CD8-positive, alpha-beta memory T cell (primary cell): ENCODE data around the gene PRR18. TPM values are rescaled to one million over a fixed set of nuclear protein-coding genes. Genes with fewer than 3 reads are reported as not detected.

Experiments used
- CTCF ChIA-PET: fragments of 350-600 bp; sonication (Branson Sonifier 250); formaldehyde crosslinking; loops from one replicate; lab custom pipeline; 2021; ENCODE audit warnings: antibody characterized with exemption; lab: Charles Lee
- POLR2A ChIA-PET: fragments of 350-600 bp; sonication (Branson Sonifier 250); formaldehyde crosslinking; loops from one replicate; lab custom pipeline; 2021; ENCODE audit warnings: antibody characterized with exemption; lab: Charles Lee
- DNase-seq, 5 donors: peaks; one replicate each; pipeline versions ENCODE4 v3.0.0 to v3.0.0-alpha.2; 2020 to 2022; ENCODE audit warnings: mixed read lengths in 1 of 5
- H3K27ac ChIP-seq: one replicate; pipeline ENCODE4 v1.7.0; 2013; ENCODE audit warnings: low read depth, mild to moderate bottlenecking, low read length, moderate library complexity
- H3K27me3 ChIP-seq: 2 replicates; pipeline ENCODE4 v1.7.0; 2013; ENCODE audit warnings: low read length, mild to moderate bottlenecking; ENCODE audit not compliant: insufficient read depth, poor library complexity, severe bottlenecking
- H3K36me3 ChIP-seq: 2 replicates; pipeline ENCODE4 v1.7.0; 2013; ENCODE audit warnings: mild to moderate bottlenecking, low read length, moderate library complexity; ENCODE audit not compliant: insufficient read depth
- H3K4me1 ChIP-seq: 2 replicates; pipeline ENCODE4 v1.7.0; 2013; ENCODE audit warnings: mild to moderate bottlenecking, low read length, moderate library complexity; ENCODE audit not compliant: insufficient read depth
- H3K4me3 ChIP-seq: 2 replicates; pipeline ENCODE4 v1.7.0; 2013; ENCODE audit warnings: mild to moderate bottlenecking, low read length
- H3K9me3 ChIP-seq: 2 replicates; pipeline ENCODE4 v1.7.0; 2013; ENCODE audit warnings: mild to moderate bottlenecking, low read length
- H3K27ac Mint-ChIP-seq, 8 donors: one replicate each; pipeline ENCODE4 v1.8.0; 2020 to 2021; ENCODE audit warnings: mixed read lengths in 8 of 8, mild to moderate bottlenecking in 6 of 8, inconsistent platforms in 3 of 8, moderate library complexity in 3 of 8
- H3K27me3 Mint-ChIP-seq, 2 donors: one replicate each; pipeline ENCODE4 v1.8.0; 2020 to 2021; ENCODE audit warnings: mixed read lengths in 2 of 2, mild to moderate bottlenecking in 1 of 2, moderate library complexity in 1 of 2
- H3K36me3 Mint-ChIP-seq, 3 donors: one replicate each; pipeline ENCODE4 v1.8.0; 2020 to 2021; ENCODE audit warnings: mixed read lengths in 3 of 3, inconsistent platforms in 1 of 3, mild to moderate bottlenecking in 1 of 3
- H3K4me1 Mint-ChIP-seq, 3 donors: one replicate each; pipeline ENCODE4 v1.8.0; 2020 to 2021; ENCODE audit warnings: mixed read lengths in 3 of 3, inconsistent platforms in 1 of 3, mild to moderate bottlenecking in 1 of 3
- H3K4me3 Mint-ChIP-seq, 7 donors: one replicate each; pipeline ENCODE4 v1.8.0; 2020 to 2021; ENCODE audit warnings: mixed read lengths in 7 of 7, mild to moderate bottlenecking in 6 of 7, moderate library complexity in 4 of 7, inconsistent platforms in 2 of 7
- H3K9me3 Mint-ChIP-seq, 5 donors: one replicate each; pipeline ENCODE4 v1.8.0; 2020 to 2022; ENCODE audit warnings: mixed read lengths in 5 of 5, mild to moderate bottlenecking in 3 of 5, moderate library complexity in 2 of 5, inconsistent platforms in 1 of 5
- polyA plus RNA-seq: library from polyadenylated mRNA; unstranded; fragments of 300-500 nt; fragmentation: Illumina TruSeq; gene quantifications from one replicate; pipeline ENCODE4 v1.2.3, GENCODE V29; 2021
- total RNA-seq, 2 experiments: library from RNA; stranded (reverse); gene quantifications; one replicate each; pipeline ENCODE4 v1.2.3, GENCODE V29; 2021

PRR18 gene
- total and polyA plus RNA-seq, 3 experiments from 2014 or later = 0.07 to 0.09 TPM; not detected in 1

GRCh38 chr6:166277892-166278578 is 30.2 kb downstream of the PRR18 start:
- DNase-seq = no peak
- Histone ChIP-seq H3K4me3 (no peak overlapping the region), H3K9me3 (no peaks in the 10 kb centered on the region), H3K4me1 (no peaks in the 10 kb centered on the region), H3K36me3 (no peaks in the 10 kb centered on the region), H3K27me3 (no peaks in the 10 kb centered on the region), H3K27ac (no peak overlapping the region)
- POLR2A ChIA-PET = no interaction called here
- Mint-ChIP-seq H3K27ac (no peak overlapping the region), H3K27me3 (peaks cover 5 to 21% of the 10 kb centered on the region in 2 donors), H3K36me3 (no peaks in the 10 kb centered on the region), H3K4me1 (peaks cover 5 to 9% (median 5%) of the 10 kb centered on the region in 3 donors), H3K9me3 (no peaks in the 10 kb centered on the region), H3K4me3 (no peak overlapping the region)
- CTCF ChIA-PET = interaction anchor here (0.8 to 2.7 kb wide), 2 partner anchors 83 to 123 kb away, joined by 3 to 32 read pairs; no protein-coding TSS in a partner anchor

GRCh38 chr6:166277018-166277417 is 31.2 kb downstream of the PRR18 start:
- peaks cover 5 to 9% (median 5%) of the 10 kb centered on the region in 3 donors for H3K4me1 Mint-ChIP-seq
- no peak overlapping the region for H3K4me3 ChIP-seq
- no peaks in the 10 kb centered on the region for H3K27me3 ChIP-seq
- ChIA-PET POLR2A (no interaction called here), CTCF (interaction anchor here (0.8 to 2.7 kb wide), 9 partner anchors 16 to 162 kb away, joined by 3 to 32 read pairs (median 3); no protein-coding TSS in a partner anchor)
- DNase-seq = no peak
- no peak overlapping the region for H3K27ac ChIP-seq
- no peaks in the 10 kb centered on the region for H3K36me3 Mint-ChIP-seq
- no peaks in the 10 kb centered on the region for H3K9me3 Mint-ChIP-seq
- no peak overlapping the region for H3K4me3 Mint-ChIP-seq
- no peaks in the 10 kb centered on the region for H3K9me3 ChIP-seq
- peak overlapping the region in 1 of 8 donors; percentile 26 for H3K27ac Mint-ChIP-seq
- no peaks in the 10 kb centered on the region for H3K4me1 ChIP-seq
- H3K27me3 Mint-ChIP-seq = peaks cover 5 to 12% of the 10 kb centered on the region in 2 donors
- H3K36me3 ChIP-seq = no peaks in the 10 kb centered on the region

DNA sequence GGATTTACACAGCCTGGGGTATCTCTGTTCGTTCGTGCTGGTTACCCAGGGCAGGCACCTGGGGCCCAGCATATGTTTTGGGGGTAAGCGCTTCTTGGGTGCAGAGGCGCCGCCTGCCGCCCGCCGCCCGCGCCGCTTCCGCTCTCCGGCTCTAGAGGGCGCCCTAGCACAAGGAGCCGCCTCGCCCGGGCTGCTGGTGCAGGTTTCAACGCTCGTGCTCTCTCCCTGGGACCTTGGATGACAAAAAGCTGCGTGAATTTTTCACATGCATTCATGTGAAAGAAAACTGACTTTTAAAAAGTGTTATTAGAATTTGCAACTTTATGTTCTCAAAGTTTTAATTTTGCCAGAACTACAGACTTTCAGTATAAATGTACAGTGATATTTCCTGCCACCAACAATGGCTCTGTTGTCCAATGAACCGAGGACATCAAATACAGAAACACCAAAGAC is 32.5 kb downstream of the PRR18 start:
- H3K27ac ChIP-seq = no peak overlapping the region
- Mint-ChIP-seq H3K4me3 (peak overlapping the region in 1 of 7 donors; percentile 36), H3K36me3 (no peaks in the 10 kb centered on the region), H3K9me3 (no peaks in the 10 kb centered on the region), H3K4me1 (peaks cover 5 to 9% (median 5%) of the 10 kb centered on the region in 3 donors), H3K27me3 (peaks cover 8 to 13% of the 10 kb centered on the region in 2 donors), H3K27ac (no peak overlapping the region)
- POLR2A ChIA-PET = no interaction called here
- no peaks in the 10 kb centered on the region for H3K4me1 ChIP-seq
- no peak overlapping the region for H3K4me3 ChIP-seq
- H3K27me3 ChIP-seq = no peaks in the 10 kb centered on the region
- CTCF ChIA-PET = interaction anchor here (0.6 to 2.7 kb wide), 15 partner anchors 8 to 491 kb away, joined by 3 to 32 read pairs (median 4); no protein-coding TSS in a partner anchor
- H3K36me3 ChIP-seq = no peaks in the 10 kb centered on the region
- no peaks in the 10 kb centered on the region for H3K9me3 ChIP-seq
- DNase-seq = peak; percentile 69 to 80 (median 76)

DNA sequence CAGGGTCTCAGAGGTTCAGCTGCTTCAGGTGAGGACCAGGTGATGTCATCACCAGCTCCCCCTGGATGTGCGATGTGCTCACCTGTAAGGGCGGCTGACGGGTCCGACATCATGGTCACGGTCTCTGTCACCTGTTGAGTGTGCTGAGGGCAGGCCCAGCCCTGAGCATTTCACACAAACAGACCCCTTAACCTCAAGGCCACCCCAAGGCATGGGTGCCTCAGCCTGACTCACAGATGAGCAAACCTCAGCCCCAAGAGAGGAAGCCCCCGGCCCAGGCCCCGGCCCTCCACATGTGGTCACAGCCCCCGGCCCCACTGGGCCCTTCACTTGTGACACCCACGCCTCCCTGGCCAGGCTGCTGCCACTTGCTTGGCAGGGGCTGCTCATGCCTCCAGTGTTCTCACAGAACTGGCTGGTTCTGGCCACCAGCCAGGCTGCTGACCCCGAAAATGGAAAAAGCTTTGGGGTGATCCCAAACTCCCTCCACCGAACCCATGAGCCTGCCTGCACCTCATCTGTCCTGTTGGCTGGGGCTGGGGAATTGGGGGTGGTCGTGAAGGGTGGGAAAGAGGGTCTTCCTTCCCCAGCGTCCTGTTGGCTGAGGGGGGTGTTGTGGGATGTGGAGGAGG is 33.3 kb downstream of the PRR18 start:
- Histone ChIP-seq H3K4me3 (no peak overlapping the region), H3K27ac (no peak overlapping the region), H3K4me1 (no peaks in the 10 kb centered on the region), H3K9me3 (no peaks in the 10 kb centered on the region), H3K36me3 (no peaks in the 10 kb centered on the region), H3K27me3 (no peaks in the 10 kb centered on the region)
- no peaks in the 10 kb centered on the region for H3K9me3 Mint-ChIP-seq
- H3K36me3 Mint-ChIP-seq = no peaks in the 10 kb centered on the region
- POLR2A ChIA-PET = no interaction called here
- H3K4me1 Mint-ChIP-seq = peaks cover 5 to 9% (median 5%) of the 10 kb centered on the region in 3 donors
- CTCF ChIA-PET = interaction anchor here (1.2 to 1.3 kb wide), 2 partner anchors 29 to 113 kb away, joined by 3 to 5 read pairs; no protein-coding TSS in a partner anchor
- no peak overlapping the region for H3K27ac Mint-ChIP-seq
- H3K4me3 Mint-ChIP-seq = no peak overlapping the region
- DNase-seq = no peak
- peaks cover 8 to 16% of the 10 kb centered on the region in 2 donors for H3K27me3 Mint-ChIP-seq

DNA sequence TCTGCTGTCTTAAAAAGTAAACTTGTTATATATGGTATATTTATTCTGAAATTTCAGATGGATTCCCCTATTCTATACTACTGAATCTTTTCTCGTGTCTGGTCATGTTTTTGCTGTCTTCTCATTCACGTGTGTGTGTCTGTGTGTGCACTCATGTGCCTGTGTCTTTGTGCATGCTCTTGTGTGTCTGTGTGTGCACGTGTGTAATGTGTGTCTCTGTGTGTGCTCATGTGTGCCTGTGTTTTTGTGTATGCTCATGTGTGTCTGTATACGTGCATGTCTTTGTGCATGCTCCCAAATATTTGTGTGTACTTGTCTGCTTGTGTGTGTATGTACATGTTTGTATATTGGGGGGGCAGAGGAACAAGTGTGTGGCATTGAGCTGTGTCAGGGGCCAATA is 34.0 kb downstream of the PRR18 start:
- Histone ChIP-seq H3K4me3 (no peak overlapping the region), H3K4me1 (no peaks in the 10 kb centered on the region), H3K27ac (no peak overlapping the region), H3K27me3 (no peaks in the 10 kb centered on the region), H3K36me3 (no peaks in the 10 kb centered on the region), H3K9me3 (no peaks in the 10 kb centered on the region)
- no peak for DNase-seq
- Mint-ChIP-seq H3K27ac (no peak overlapping the region), H3K36me3 (no peaks in the 10 kb centered on the region), H3K4me3 (no peak overlapping the region), H3K9me3 (no peaks in the 10 kb centered on the region), H3K4me1 (peaks cover 5 to 9% (median 5%) of the 10 kb centered on the region in 3 donors), H3K27me3 (peaks cover 8 to 22% of the 10 kb centered on the region in 2 donors)
- ChIA-PET CTCF (interaction anchor here (1.2 kb wide), 1 partner anchor 30 kb away, joined by 3 read pairs; no protein-coding TSS in a partner anchor), POLR2A (no interaction called here)

DNA sequence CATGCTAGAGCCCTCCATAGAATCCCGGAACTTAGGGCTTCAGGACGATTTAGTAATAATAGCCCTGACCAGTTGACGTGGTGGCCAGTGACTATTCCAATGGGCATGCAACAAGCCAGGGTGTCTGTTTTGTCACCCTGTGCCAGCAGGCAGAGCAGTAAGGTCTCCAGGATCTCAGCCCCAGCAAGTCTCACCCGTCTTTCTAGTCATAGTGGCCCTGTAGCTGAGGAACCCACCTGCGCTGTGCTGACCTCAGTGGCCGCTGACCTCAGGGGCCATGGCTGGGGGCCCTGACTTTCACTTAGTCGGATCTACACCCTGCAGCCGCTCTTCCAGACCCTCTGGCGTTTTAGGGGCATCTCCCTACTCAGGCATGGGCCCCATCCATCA is 36.8 kb downstream of the PRR18 start:
- Histone ChIP-seq H3K27me3 (no peaks in the 10 kb centered on the region), H3K36me3 (no peaks in the 10 kb centered on the region), H3K9me3 (no peaks in the 10 kb centered on the region), H3K4me1 (no peaks in the 10 kb centered on the region), H3K4me3 (no peak overlapping the region), H3K27ac (no peak overlapping the region)
- no peak for DNase-seq
- H3K4me3 Mint-ChIP-seq = no peak overlapping the region
- H3K36me3 Mint-ChIP-seq = no peaks in the 10 kb centered on the region
- peaks cover 12 to 24% of the 10 kb centered on the region in 2 donors for H3K27me3 Mint-ChIP-seq
- no peak overlapping the region for H3K27ac Mint-ChIP-seq
- POLR2A ChIA-PET = no interaction called here
- H3K4me1 Mint-ChIP-seq = peaks cover 5 to 9% (median 5%) of the 10 kb centered on the region in 3 donors
- CTCF ChIA-PET = interaction anchor here (1.2 kb wide), 1 partner anchor 110 kb away, joined by 6 read pairs; no protein-coding TSS in a partner anchor
- no peaks in the 10 kb centered on the region for H3K9me3 Mint-ChIP-seq

DNA sequence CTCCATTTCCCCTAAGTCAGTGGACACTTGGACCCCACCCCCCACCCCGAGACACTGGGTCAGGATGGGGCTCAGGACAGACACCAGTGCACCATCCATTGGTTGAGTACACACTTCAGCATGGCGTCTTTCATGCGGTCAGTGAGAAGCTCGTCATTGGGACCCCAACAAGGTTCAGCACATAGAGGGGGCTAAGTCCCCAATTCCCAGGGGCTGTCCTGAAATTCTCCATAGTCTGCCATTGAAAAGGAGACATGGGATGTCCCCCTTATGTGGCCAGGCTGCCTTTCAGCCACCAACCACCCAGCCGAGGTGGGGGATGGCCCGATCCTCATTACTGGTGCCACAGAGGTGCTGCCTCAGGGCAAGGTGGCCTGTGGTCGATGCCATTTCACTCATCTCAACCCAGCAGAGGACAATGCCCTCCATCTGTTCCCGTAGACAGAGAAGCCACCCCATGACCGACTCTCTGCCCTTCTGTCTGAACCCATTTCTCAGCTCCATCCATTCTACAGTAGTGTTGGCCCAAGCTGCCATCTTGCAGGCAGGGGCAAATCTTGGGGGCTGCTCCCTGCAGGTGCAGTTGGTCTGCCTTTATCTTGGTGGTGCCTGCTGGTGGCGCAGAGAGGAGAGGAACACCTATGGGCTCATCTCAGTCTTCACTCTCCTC is 37.4 kb downstream of the PRR18 start:
- POLR2A ChIA-PET = no interaction called here
- DNase-seq = no peak
- no peaks in the 10 kb centered on the region for H3K4me1 ChIP-seq
- H3K36me3 ChIP-seq = no peaks in the 10 kb centered on the region
- H3K27ac ChIP-seq = no peak overlapping the region
- no peaks in the 10 kb centered on the region for H3K36me3 Mint-ChIP-seq
- H3K27me3 Mint-ChIP-seq = peaks cover 10 to 22% of the 10 kb centered on the region in 2 donors
- no peaks in the 10 kb centered on the region for H3K27me3 ChIP-seq
- H3K4me3 ChIP-seq = no peak overlapping the region
- no peaks in the 10 kb centered on the region for H3K9me3 ChIP-seq
- no peak overlapping the region for H3K27ac Mint-ChIP-seq
- peaks cover 4 to 5% (median 4%) of the 10 kb centered on the region in 3 donors for H3K4me1 Mint-ChIP-seq
- H3K9me3 Mint-ChIP-seq = no peaks in the 10 kb centered on the region
- H3K4me3 Mint-ChIP-seq = no peak overlapping the region
- CTCF ChIA-PET = interaction anchor here (0.6 to 1.2 kb wide), 2 partner anchors 111 to 742 kb away, joined by 3 read pairs; no protein-coding TSS in a partner anchor
